ENCODE measurements around the gene STRN3. TPM values are rescaled to one million over a fixed set of nuclear protein-coding genes. Genes with fewer than 3 reads are reported as not detected.

STRN3 gene
- total and polyA plus RNA-seq, 10 of the 15 experiments (the other 5 are each of a cell fraction or from before 2014, with no cell fraction given): 7.8 to 27.9 (median 14.1) TPM

DNA sequence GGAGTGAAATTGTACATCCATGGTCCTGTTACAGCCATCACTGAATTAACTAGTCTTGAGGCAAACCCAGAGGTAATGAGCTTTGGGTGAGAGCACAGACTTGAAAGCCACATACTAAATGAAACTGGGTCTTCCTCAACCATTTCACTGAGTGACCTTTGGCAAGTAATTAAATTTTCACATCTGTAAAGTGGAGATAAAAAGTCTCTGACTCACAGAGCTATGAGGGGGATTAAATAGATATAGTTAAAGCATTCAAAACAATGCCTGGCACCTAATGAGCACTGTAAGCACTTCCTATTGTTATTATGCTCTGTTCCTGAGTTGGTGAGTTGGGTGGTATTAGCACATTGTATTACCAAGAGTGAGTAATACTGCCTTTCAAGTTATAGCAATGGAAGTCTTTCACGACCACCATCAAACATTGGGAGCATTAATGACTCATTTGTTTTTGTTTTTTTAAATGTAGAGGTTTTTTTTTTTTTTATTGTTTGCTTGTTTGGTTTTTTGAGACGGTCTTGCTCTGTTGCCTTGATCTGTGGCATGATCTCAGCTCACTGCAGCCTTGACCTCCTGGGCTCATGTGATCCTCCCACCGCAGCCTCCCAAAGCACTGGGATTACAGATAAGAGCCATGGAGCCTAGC, 12.5 kb upstream of the STRN3 start:
- no peak overlapping the region for H3K27ac ChIP-seq (ENCODE audit: control insufficient read depth, insufficient read depth)
- no peaks in the 10 kb centered on the region for H3K9me3 ChIP-seq (replicated peaks; ENCODE audit: control insufficient read depth, insufficient read depth, low read length)
- H3K36me3 ChIP-seq (ENCODE audit: control insufficient read depth in 2 of 2, insufficient read depth in 2 of 2, low read length in 1 of 2): no peaks in the 10 kb centered on the region
- FAIRE-seq (no peak), ATAC-seq (peak; percentile 71), DNase-seq (ENCODE audit: low read depth, low spot score) (no peak)
- in situ Hi-C loops (cut with MboI) (no loop called here), intact Hi-C loops (cut with micrococcal nuclease; ENCODE audit: unreplicated experiment) (no loop called here)
- H3K4me3 ChIP-seq: no peak overlapping the region
- no peaks in the 10 kb centered on the region for H4K20me1 ChIP-seq (ENCODE audit: control insufficient read depth, insufficient read depth)
- no peak overlapping the region for H3K4me2 ChIP-seq (ENCODE audit: control insufficient read depth, insufficient read depth)
- H2AFZ ChIP-seq (ENCODE audit: control insufficient read depth, low read depth, low read length): no peak overlapping the region
- H3K4me1 ChIP-seq (ENCODE audit: control insufficient read depth, insufficient read depth, low read length): no peaks in the 10 kb centered on the region
- BruUV-seq (replicated peaks): no TSS peak
- H3K27me3 ChIP-seq (replicated peaks in 1 of 2; ENCODE audit: control insufficient read depth in 2 of 2, insufficient read depth in 2 of 2, low read length in 1 of 2): no peaks in the 10 kb centered on the region
- TF ChIP-seq NFIC (IDR thresholded peaks at IDR 0.05; ENCODE audit: low read depth, low read length) (no peak), MTA2 (IDR thresholded peaks at IDR 0.05; ENCODE audit: low read depth) (peak; percentile 59; the same call in 1 of the 2 replicates), ZZZ3 (IDR thresholded peaks at IDR 0.05; ENCODE audit: control insufficient read depth, insufficient read length, low read depth) (no peak), CREM (IDR thresholded peaks at IDR 0.05; ENCODE audit: low read depth) (no peak), FOS (IDR thresholded peaks at IDR 0.05; ENCODE audit: borderline replicate concordance, extremely low read depth, insufficient read length) (no peak), IRF4 (IDR thresholded peaks at IDR 0.05; ENCODE audit: low read depth, low read length) (no peak), NR2F1 (conservative IDR thresholded peaks at IDR 0.05) (0 out of 2 replicates have a peak, but pooled peaks have one; percentile 27), BCL3 (IDR thresholded peaks at IDR 0.05; ENCODE audit: borderline replicate concordance, insufficient read depth, low read depth, low read length, poor library complexity, severe bottlenecking) (peak; percentile 76)
- ChIA-PET POLR2A (interaction anchor here (0.7 to 2.4 kb wide), 5 partner anchors 10 to 186 kb away, joined by 3 to 13 read pairs (median 5); partner anchors contain the start of genes AP4S1 and STRN3), SMC1A (ENCODE audit: uncharacterized antibody, unreplicated experiment) (interaction anchor here (0.9 to 2.6 kb wide), 6 partner anchors 12 to 62 kb away, joined by 3 to 8 read pairs (median 4); partner anchors contain the start of genes AP4S1 and STRN3), RAD21 (ENCODE audit: unreplicated experiment) (interaction anchor here (1.1 to 1.6 kb wide), 3 partner anchors 11 to 39 kb away, joined by 3 to 8 read pairs (median 3); no protein-coding TSS in a partner anchor), CTCF (interaction anchor here (0.7 to 1.6 kb wide), 4 partner anchors 10 to 48 kb away, joined by 3 to 9 read pairs (median 3); partner anchors contain the start of genes AP4S1 and STRN3)
- H3K9ac ChIP-seq (ENCODE audit: control insufficient read depth, insufficient read depth, low read length): no peak overlapping the region
- WGBS (ENCODE audit: insufficient coverage, insufficient replicate concordance, low lambda C conversion rate, missing lambda C conversion rate): 46% methylated on average over 3 of the region's 3 CpGs
- no peaks in the 10 kb centered on the region for H3K79me2 ChIP-seq (ENCODE audit: control insufficient read depth, insufficient read depth, low read length)
